HCT116 (cell line): ENCODE data around the gene TAF4. TPM values are rescaled to one million over a fixed set of nuclear protein-coding genes. Genes with fewer than 3 reads are reported as not detected.

Source experiments
- ATF3 ChIP-seq: IDR thresholded peaks from 2 replicates; pipeline ENCODE4 v1.6.1; 2012
- CBX3 ChIP-seq: IDR thresholded peaks from 2 replicates; pipeline ENCODE4 v1.6.1; 2012; ENCODE audit warnings: low read depth
- CEBPB ChIP-seq: IDR thresholded peaks from 2 replicates; pipeline ENCODE4 v1.6.1; 2012; ENCODE audit warnings: low read depth
- EGR1 ChIP-seq: IDR thresholded peaks from 2 replicates; pipeline ENCODE4 v1.6.1; 2012; ENCODE audit warnings: low read depth
- ELF1 ChIP-seq: IDR thresholded peaks from 2 replicates; pipeline ENCODE4 v1.6.1; 2012; ENCODE audit warnings: low read depth, borderline replicate concordance
- EZH2 ChIP-seq: fragments of 200-600 bp; sonication (generic); IDR thresholded peaks from 2 replicates; pipeline ENCODE4 v1.6.1; 2017; ENCODE audit warnings: antibody characterized with exemption, mixed run types
- FOSL1 ChIP-seq: IDR thresholded peaks from 2 replicates; pipeline ENCODE4 v1.6.1; 2012; ENCODE audit warnings: low read depth
- JUND ChIP-seq: IDR thresholded peaks from 2 replicates; pipeline ENCODE4 v1.6.1; 2012
- POLR2A ChIP-seq: IDR thresholded peaks from 2 replicates; pipeline ENCODE4 v1.7.0; 2011; ENCODE audit warnings: borderline replicate concordance; ENCODE audit not compliant: insufficient read depth, insufficient read length; ENCODE audit errors: extremely low read depth
- POLR2AphosphoS5 ChIP-seq: IDR thresholded peaks from 2 replicates; pipeline ENCODE4 v1.6.1; 2011; ENCODE audit warnings: mild to moderate bottlenecking, low read depth, low read length, moderate library complexity
- RAD21 ChIP-seq: IDR thresholded peaks from 2 replicates; pipeline ENCODE4 v1.6.1; 2012; ENCODE audit warnings: low read depth, mild to moderate bottlenecking
- SRF ChIP-seq: IDR thresholded peaks from 2 replicates; pipeline ENCODE4 v1.6.1; 2012; ENCODE audit warnings: low read depth
- TCF7L2 ChIP-seq: IDR thresholded peaks from 2 replicates; pipeline ENCODE4 v1.7.0; 2011; ENCODE audit warnings: borderline replicate concordance, inconsistent platforms; ENCODE audit not compliant: insufficient read depth, insufficient read length; ENCODE audit errors: extremely low read depth
- total RNA-seq: library from RNA; stranded (reverse); gene quantifications from one replicate; pipeline ENCODE4 v1.2.1, GENCODE V29; 2021; ENCODE audit not compliant: unreplicated experiment
- TF ChIP-seq, protein P1 (sequence below), 3 experiments: fragments of 200-600 bp in 1 of 3; sonication (generic) in 1 of 3; IDR thresholded peaks in 2 of 3; conservative IDR thresholded peaks in 1 of 3; 2 replicates each; pipeline ENCODE4 v1.5.1; 2012 to 2017; ENCODE audit warnings: low read depth in 2 of 3, low read length in 2 of 3, antibody characterized with exemption in 1 of 3, borderline replicate concordance in 1 of 3, control low read depth in 1 of 3, mild to moderate bottlenecking in 1 of 3, mixed read lengths in 1 of 3, mixed run types in 1 of 3, moderate library complexity in 1 of 3; ENCODE audit not compliant: insufficient read depth in 1 of 3
- TF ChIP-seq, protein P2 (sequence below): IDR thresholded peaks from 2 replicates; pipeline ENCODE4 v1.6.1; 2012

Gene TAF4
- total RNA-seq, 1 experiment from 2014 or later = 26.8 TPM

- TF ChIP-seq EGR1 = no peak
- no peak for TF ChIP-seq POLR2AphosphoS5
- TF ChIP-seq ATF3 = peak; percentile 78
- TF ChIP-seq POLR2A = no peak
- peak; percentile 96 for TF ChIP-seq FOSL1
- TF ChIP-seq CEBPB = peak; percentile 53; the same call in 1 of the 2 replicates
- TF ChIP-seq EZH2 = no peak
- TF ChIP-seq JUND = peak; percentile 96
- TF ChIP-seq SRF = peak; percentile 44; the same call in 1 of the 2 replicates
- no peak for TF ChIP-seq RAD21
- no peak for TF ChIP-seq CBX3
- TF ChIP-seq, protein P1, sequence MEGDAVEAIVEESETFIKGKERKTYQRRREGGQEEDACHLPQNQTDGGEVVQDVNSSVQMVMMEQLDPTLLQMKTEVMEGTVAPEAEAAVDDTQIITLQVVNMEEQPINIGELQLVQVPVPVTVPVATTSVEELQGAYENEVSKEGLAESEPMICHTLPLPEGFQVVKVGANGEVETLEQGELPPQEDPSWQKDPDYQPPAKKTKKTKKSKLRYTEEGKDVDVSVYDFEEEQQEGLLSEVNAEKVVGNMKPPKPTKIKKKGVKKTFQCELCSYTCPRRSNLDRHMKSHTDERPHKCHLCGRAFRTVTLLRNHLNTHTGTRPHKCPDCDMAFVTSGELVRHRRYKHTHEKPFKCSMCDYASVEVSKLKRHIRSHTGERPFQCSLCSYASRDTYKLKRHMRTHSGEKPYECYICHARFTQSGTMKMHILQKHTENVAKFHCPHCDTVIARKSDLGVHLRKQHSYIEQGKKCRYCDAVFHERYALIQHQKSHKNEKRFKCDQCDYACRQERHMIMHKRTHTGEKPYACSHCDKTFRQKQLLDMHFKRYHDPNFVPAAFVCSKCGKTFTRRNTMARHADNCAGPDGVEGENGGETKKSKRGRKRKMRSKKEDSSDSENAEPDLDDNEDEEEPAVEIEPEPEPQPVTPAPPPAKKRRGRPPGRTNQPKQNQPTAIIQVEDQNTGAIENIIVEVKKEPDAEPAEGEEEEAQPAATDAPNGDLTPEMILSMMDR (IDR thresholded peaks at IDR 0.05 in 2 of 3, conservative IDR thresholded peaks at IDR 0.05 in 1 of 3; ENCODE audit: borderline replicate concordance in 1 of 3, insufficient read depth in 1 of 3, low read depth in 2 of 3, low read length in 2 of 3) = no peak
- TF ChIP-seq, protein P2, sequence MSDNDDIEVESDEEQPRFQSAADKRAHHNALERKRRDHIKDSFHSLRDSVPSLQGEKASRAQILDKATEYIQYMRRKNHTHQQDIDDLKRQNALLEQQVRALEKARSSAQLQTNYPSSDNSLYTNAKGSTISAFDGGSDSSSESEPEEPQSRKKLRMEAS = 0 out of 2 replicates have a peak, but pooled peaks have one; percentile 14
- TF ChIP-seq ELF1 = no peak
- no peak for TF ChIP-seq TCF7L2
Observed at GRCh38 chr20:62088258-62089127, 22.8 kb upstream of the TAF4 start (continued).
